Measurements from ENCODE around the gene PCDHGA9. TPM values are rescaled to one million over a fixed set of nuclear protein-coding genes. Genes with fewer than 3 reads are reported as not detected.

PCDHGA9 gene
- polyA plus RNA-seq, 3 donors = not detected

GRCh38 chr5:141437221-141437620 is 34.6 kb downstream of the PCDHGA9 start:
- intact Hi-C loops (cut with micrococcal nuclease) = no loop called here
- Histone ChIP-seq H3K9me3 (replicated peaks in 1 of 2; ENCODE audit: control insufficient read depth in 1 of 2, insufficient read depth in 1 of 2, low read length in 2 of 2) (peaks cover 22 to 28% of the 10 kb centered on the region in 2 donors), H3K27ac (ENCODE audit: low read depth in 1 of 2, low read length in 2 of 2) (no peak overlapping the region), H2AFZ (ENCODE audit: insufficient read depth, low read depth, low read length, poor library complexity, severe bottlenecking) (no peak overlapping the region), H4K20me1 (ENCODE audit: insufficient read depth, low read length) (no peaks in the 10 kb centered on the region), H3K27me3 (ENCODE audit: control insufficient read depth in 2 of 2, insufficient read depth in 2 of 2, low read length in 2 of 2) (peaks cover 14 to 52% of the 10 kb centered on the region in 2 donors), H3K9ac (ENCODE audit: insufficient read depth, low read length, poor library complexity, severe bottlenecking) (no peak overlapping the region), H3K4me1 (ENCODE audit: control insufficient read depth in 1 of 2, insufficient read depth in 2 of 2, low read length in 2 of 2) (no peaks in the 10 kb centered on the region), H3K36me3 (replicated peaks in 1 of 2; ENCODE audit: control insufficient read depth in 1 of 2, insufficient read depth in 2 of 2, low read length in 2 of 2) (no peaks in the 10 kb centered on the region), H3K4me3 (replicated peaks in 1 of 3; ENCODE audit: low read depth in 2 of 3, low read length in 3 of 3) (no peak overlapping the region), H3K79me2 (ENCODE audit: insufficient read depth, low read length) (no peaks in the 10 kb centered on the region), H3K4me2 (replicated peaks; ENCODE audit: extremely low read depth, low read length, poor library complexity, severe bottlenecking) (no peak overlapping the region)
- Mint-ChIP-seq H3K27me3 (ENCODE audit: low read depth in 3 of 3) (peaks cover 16 to 42% (median 31%) of the 10 kb centered on the region in 3 donors), H3K4me1 (peaks cover under 1% of the 10 kb centered on the region), H3K4me3 (no peak overlapping the region), H3K27ac (no peak overlapping the region), H3K9me3 (peaks cover 7 to 54% (median 31%) of the 10 kb centered on the region in 7 donors), H3K36me3 (peaks cover 4 to 6% of the 10 kb centered on the region in 2 donors)
- TF ChIP-seq CTCF (IDR thresholded peaks at IDR 0.05) = no peak
- no peak for DNase-seq
- no CpG with 5 or more reads among the region's 2 CpGs for WGBS (ENCODE audit: insufficient coverage)

DNA sequence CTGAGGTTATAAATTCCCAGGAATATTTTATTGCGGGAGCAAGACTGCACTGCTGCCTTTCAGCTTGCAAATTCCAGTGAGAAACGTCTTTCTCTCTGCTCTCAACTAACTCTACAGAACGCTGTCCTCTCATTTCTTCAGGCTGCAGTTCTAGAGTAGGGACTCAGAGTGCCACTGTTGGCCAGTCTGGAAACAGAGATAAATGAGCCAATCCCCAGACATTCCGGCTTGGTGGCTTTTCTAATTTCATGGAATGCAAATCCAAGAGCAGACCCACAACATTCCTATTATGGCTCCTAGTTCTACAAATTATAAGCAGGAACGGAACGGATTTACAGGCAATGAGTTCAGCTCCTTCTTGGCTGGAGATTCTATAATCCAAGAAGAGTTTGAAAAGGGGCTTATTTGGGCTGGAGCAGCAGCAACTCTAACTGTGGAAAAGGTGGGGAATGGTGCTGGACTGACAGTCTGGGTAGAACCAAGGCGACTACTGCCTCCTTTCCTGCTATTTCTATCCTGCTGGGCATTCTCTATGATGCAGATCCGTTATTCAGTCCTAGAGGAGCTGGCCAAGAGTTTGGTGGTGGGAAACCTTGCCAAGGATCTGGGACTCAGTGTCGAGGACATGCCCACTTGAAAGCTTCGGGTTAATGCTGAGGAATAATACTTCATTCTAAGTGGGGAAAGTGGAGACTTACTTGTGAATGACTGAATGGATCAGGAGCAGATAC is 37.0 kb downstream of the PCDHGA9 start:
- no peak overlapping the region for H3K27ac Mint-ChIP-seq

More for the DNA sequence above, 37.0 kb downstream of the PCDHGA9 start:
- no peaks in the 10 kb centered on the region for H4K20me1 ChIP-seq (ENCODE audit: insufficient read depth, low read length)
- no peak for DNase-seq
- H3K36me3 ChIP-seq (replicated peaks in 1 of 2; ENCODE audit: control insufficient read depth in 1 of 2, insufficient read depth in 2 of 2, low read length in 2 of 2) = no peaks in the 10 kb centered on the region
- intact Hi-C loops (cut with micrococcal nuclease) = no loop called here
- no peak for TF ChIP-seq CTCF (IDR thresholded peaks at IDR 0.05)
- H3K4me1 ChIP-seq (ENCODE audit: control insufficient read depth in 1 of 2, insufficient read depth in 2 of 2, low read length in 2 of 2) = no peaks in the 10 kb centered on the region
- no peaks in the 10 kb centered on the region for H3K36me3 Mint-ChIP-seq
- H3K4me3 ChIP-seq (replicated peaks in 1 of 3; ENCODE audit: low read depth in 2 of 3, low read length in 3 of 3) = no peak overlapping the region
- H3K4me2 ChIP-seq (replicated peaks; ENCODE audit: extremely low read depth, low read length, poor library complexity, severe bottlenecking) = no peak overlapping the region
- no peak overlapping the region for H3K9ac ChIP-seq (ENCODE audit: insufficient read depth, low read length, poor library complexity, severe bottlenecking)
- no peak overlapping the region for H3K27ac ChIP-seq (ENCODE audit: low read depth in 1 of 2, low read length in 2 of 2)
- H3K4me3 Mint-ChIP-seq = no peak overlapping the region
- H2AFZ ChIP-seq (ENCODE audit: insufficient read depth, low read depth, low read length, poor library complexity, severe bottlenecking) = no peak overlapping the region
- H3K9me3 Mint-ChIP-seq = peaks cover 2 to 41% (median 14%) of the 10 kb centered on the region in 7 donors
- no peaks in the 10 kb centered on the region for H3K79me2 ChIP-seq (ENCODE audit: insufficient read depth, low read length)
- H3K27me3 Mint-ChIP-seq (ENCODE audit: low read depth in 3 of 3) = peaks cover 6 to 27% (median 13%) of the 10 kb centered on the region in 3 donors
- 85% methylated on average over 7 of the region's 10 CpGs for WGBS (ENCODE audit: insufficient coverage)
- H3K27me3 ChIP-seq (ENCODE audit: control insufficient read depth in 2 of 2, insufficient read depth in 2 of 2, low read length in 2 of 2) = peaks cover 11 to 34% of the 10 kb centered on the region in 2 donors
- peaks cover 10 to 18% of the 10 kb centered on the region in 2 donors for H3K9me3 ChIP-seq (replicated peaks in 1 of 2; ENCODE audit: control insufficient read depth in 1 of 2, insufficient read depth in 1 of 2, low read length in 2 of 2)
- H3K4me1 Mint-ChIP-seq = no peaks in the 10 kb centered on the region
